C4-2B (cell line): ENCODE measurements around the gene WFDC8.

Source experiments
- CTCF ChIP-seq: fragments of 450-650 bp; conservative IDR thresholded peaks from 2 replicates; pipeline ENCODE4 v1.5.1; 2017; ENCODE audit warnings: mild to moderate bottlenecking
- ZFX ChIP-seq: fragments of 450-650 bp; IDR thresholded peaks from 2 replicates; pipeline ENCODE4 v1.6.1; 2017

DNA sequence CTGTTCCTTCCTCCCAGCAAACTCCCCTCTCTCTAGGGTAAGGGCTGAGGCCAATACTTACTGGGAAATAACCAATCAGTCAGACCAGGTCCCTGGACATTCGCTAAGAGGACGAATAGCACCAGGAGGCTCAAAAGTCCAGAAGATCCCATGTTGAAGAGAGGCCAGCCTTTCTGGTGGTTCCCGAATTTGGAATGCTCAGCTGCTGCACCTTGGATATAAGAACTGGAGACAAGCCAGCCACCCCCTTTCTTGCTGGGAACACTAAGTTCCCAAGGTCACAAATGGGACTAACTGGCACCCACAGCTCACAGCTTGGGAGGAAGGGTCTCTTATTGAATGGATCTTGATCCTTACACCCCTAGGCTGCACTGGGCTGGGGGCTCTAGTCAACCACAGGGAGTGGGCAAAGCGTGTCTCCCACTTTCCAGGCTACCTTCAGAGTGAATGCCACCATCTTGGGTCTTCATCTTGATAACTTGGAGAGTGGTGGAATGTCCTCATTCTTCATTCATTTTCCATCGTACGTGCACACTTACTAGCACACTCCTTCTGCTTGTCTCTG lies 31.8 kb downstream of the WFDC8 start, which contains the start of gene EPPIN:
- TF ChIP-seq CTCF: no peak
- TF ChIP-seq ZFX: no peak
